ENCODE results near the gene MTMR10.

DNA sequence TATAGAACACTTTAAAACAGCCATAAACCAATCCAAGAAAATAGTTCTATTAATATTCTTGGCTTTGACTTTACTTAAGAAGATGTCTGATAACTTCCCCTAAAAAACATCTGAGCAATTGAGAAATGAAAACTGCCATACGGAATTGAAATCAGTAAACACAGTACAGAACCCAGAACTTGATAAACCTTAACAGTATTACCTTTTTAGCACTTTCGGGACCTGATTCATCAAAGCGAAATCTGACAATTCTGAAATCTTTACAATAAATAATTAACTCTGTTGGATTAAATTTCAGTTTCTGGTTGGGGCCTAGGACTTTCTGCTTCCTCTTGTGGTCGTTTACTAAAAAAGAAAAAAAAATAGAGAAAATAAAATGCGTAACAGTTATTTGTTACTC lies 17.3 kb downstream of the MTMR10 start:
- TF ChIP-seq, protein P1, sequence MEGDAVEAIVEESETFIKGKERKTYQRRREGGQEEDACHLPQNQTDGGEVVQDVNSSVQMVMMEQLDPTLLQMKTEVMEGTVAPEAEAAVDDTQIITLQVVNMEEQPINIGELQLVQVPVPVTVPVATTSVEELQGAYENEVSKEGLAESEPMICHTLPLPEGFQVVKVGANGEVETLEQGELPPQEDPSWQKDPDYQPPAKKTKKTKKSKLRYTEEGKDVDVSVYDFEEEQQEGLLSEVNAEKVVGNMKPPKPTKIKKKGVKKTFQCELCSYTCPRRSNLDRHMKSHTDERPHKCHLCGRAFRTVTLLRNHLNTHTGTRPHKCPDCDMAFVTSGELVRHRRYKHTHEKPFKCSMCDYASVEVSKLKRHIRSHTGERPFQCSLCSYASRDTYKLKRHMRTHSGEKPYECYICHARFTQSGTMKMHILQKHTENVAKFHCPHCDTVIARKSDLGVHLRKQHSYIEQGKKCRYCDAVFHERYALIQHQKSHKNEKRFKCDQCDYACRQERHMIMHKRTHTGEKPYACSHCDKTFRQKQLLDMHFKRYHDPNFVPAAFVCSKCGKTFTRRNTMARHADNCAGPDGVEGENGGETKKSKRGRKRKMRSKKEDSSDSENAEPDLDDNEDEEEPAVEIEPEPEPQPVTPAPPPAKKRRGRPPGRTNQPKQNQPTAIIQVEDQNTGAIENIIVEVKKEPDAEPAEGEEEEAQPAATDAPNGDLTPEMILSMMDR (IDR thresholded peaks at IDR 0.05) = no peak
- TF ChIP-seq POLR2A (IDR thresholded peaks at IDR 0.05) = no peak
